ENCODE results near the gene OPCML.

Gene OPCML

GRCh38 chr11:133232665-133233064 is 299.6 kb downstream of the OPCML start:
- H3K27me3 Mint-ChIP-seq (ENCODE audit: low read depth): peaks cover 64% of the 10 kb centered on the region
- H3K4me1 Mint-ChIP-seq: peaks cover 26% of the 10 kb centered on the region
- no peak for TF ChIP-seq CTCF (IDR thresholded peaks at IDR 0.05; ENCODE audit: unreplicated experiment in 3 of 3)
- H3K4me3 Mint-ChIP-seq: no peak overlapping the region
- H3K27ac Mint-ChIP-seq: no peak overlapping the region
- H3K36me3 Mint-ChIP-seq (ENCODE audit: low read depth): no peaks in the 10 kb centered on the region
- H3K9me3 Mint-ChIP-seq: peaks cover 12% of the 10 kb centered on the region

- peaks cover 12% of the 10 kb centered on the region for H3K9me3 Mint-ChIP-seq
- peaks cover 26% of the 10 kb centered on the region for H3K4me1 Mint-ChIP-seq
- no peak overlapping the region for H3K27ac Mint-ChIP-seq
- no peaks in the 10 kb centered on the region for H3K36me3 Mint-ChIP-seq (ENCODE audit: low read depth)
- no peak for TF ChIP-seq CTCF (IDR thresholded peaks at IDR 0.05; ENCODE audit: unreplicated experiment in 3 of 3)
- no peak overlapping the region for H3K4me3 Mint-ChIP-seq
- peaks cover 68% of the 10 kb centered on the region for H3K27me3 Mint-ChIP-seq (ENCODE audit: low read depth)
These were observed 301.9 kb downstream of the OPCML start for GRCh38 chr11:133230431-133230830.

- H3K27ac Mint-ChIP-seq: no peak overlapping the region
- H3K27me3 Mint-ChIP-seq (ENCODE audit: low read depth): peaks cover 65% of the 10 kb centered on the region
- no peaks in the 10 kb centered on the region for H3K36me3 Mint-ChIP-seq (ENCODE audit: low read depth)
These were observed 303.6 kb downstream of the OPCML start for GRCh38 chr11:133228471-133229329.

GRCh38 chr11:133227632-133228111 is 304.6 kb downstream of the OPCML start:
- Mint-ChIP-seq H3K27ac (no peak overlapping the region), H3K9me3 (peaks cover 3% of the 10 kb centered on the region), H3K4me3 (no peak overlapping the region), H3K27me3 (ENCODE audit: low read depth) (peaks cover 71% of the 10 kb centered on the region), H3K36me3 (ENCODE audit: low read depth) (no peaks in the 10 kb centered on the region), H3K4me1 (peaks cover 26% of the 10 kb centered on the region)
- TF ChIP-seq CTCF (IDR thresholded peaks at IDR 0.05; ENCODE audit: unreplicated experiment in 3 of 3): no peak

More at GRCh38 chr11:133228471-133229329, 303.6 kb downstream of the OPCML start:
- H3K4me1 Mint-ChIP-seq: peaks cover 26% of the 10 kb centered on the region
- no peak for TF ChIP-seq CTCF (IDR thresholded peaks at IDR 0.05; ENCODE audit: unreplicated experiment in 3 of 3)
- H3K4me3 Mint-ChIP-seq: no peak overlapping the region
- H3K9me3 Mint-ChIP-seq: peaks cover 6% of the 10 kb centered on the region

GRCh38 chr11:133224271-133224670 is 308.0 kb downstream of the OPCML start:
- TF ChIP-seq CTCF (IDR thresholded peaks at IDR 0.05; ENCODE audit: unreplicated experiment in 3 of 3): no peak
- Mint-ChIP-seq H3K36me3 (ENCODE audit: low read depth) (no peaks in the 10 kb centered on the region), H3K9me3 (no peaks in the 10 kb centered on the region), H3K4me1 (peaks cover 13% of the 10 kb centered on the region), H3K27me3 (ENCODE audit: low read depth) (peaks cover 63% of the 10 kb centered on the region), H3K4me3 (no peak overlapping the region), H3K27ac (no peak overlapping the region)
